PC-3 (cell line): ENCODE measurements around the gene ARHGEF39. TPM values are rescaled to one million over a fixed set of nuclear protein-coding genes. Genes with fewer than 3 reads are reported as not detected.
A peak's percentile ranks its signal among the peaks of the same experiment; 100 is the strongest.

Experiments
- ATAC-seq: fragments of 200-7000 bp; cut with Tn5 transposase; 2 replicates; pipeline ENCODE4 v1.9.1; 2020; ENCODE audit warnings: mild to moderate bottlenecking, moderate library complexity
- BruUV-seq: library from RNA; stranded (reverse); fragments of 400-500 nt; replicated peaks from 2 replicates; lab custom pipeline; 2021; lab: Mats Ljungman, UMichigan
- CTCF ChIA-PET: fragments of 300-600 bp; sonication (Branson Sonifier 250); formaldehyde crosslinking; loops from one replicate; lab custom pipeline; 2022; ENCODE audit warnings: antibody characterized with exemption; lab: Charles Lee
- POLR2A ChIA-PET: fragments of 300-600 bp; sonication (Branson Sonifier 250); formaldehyde crosslinking; loops from one replicate; lab custom pipeline; 2022; ENCODE audit warnings: antibody characterized with exemption; ENCODE audit not compliant: unreplicated experiment; lab: Charles Lee
- DNase-seq: peaks from one replicate; pipeline ENCODE4 v3.0.0-alpha.2; 2015
- H2AFZ ChIP-seq: fragments of 300-600 bp; sonication (generic); 2 replicates; pipeline ENCODE4 v1.6.0; 2016; ENCODE audit warnings: antibody characterized with exemption, low read length
- H3F3A ChIP-seq: fragments of 300-600 bp; sonication (generic); one replicate; pipeline ENCODE4 v1.6.0; 2017; ENCODE audit warnings: antibody characterized with exemption, low read length, control low read depth, mild to moderate bottlenecking; ENCODE audit not compliant: unreplicated experiment
- H3K27ac ChIP-seq: fragments of 300-600 bp; sonication (generic); 2 replicates; pipeline ENCODE4 v1.5.1; 2016; ENCODE audit warnings: mild to moderate bottlenecking, low read length
- H3K27me3 ChIP-seq: fragments of 300-600 bp; sonication (generic); 2 replicates; pipeline ENCODE4 v1.6.1; 2016; ENCODE audit warnings: low read length, mixed read lengths
- H3K36me3 ChIP-seq: fragments of 300-600 bp; sonication (generic); 2 replicates; pipeline ENCODE4 v1.6.1; 2016; ENCODE audit warnings: low read depth, mixed run types, low read length, mixed read lengths
- H3K4me1 ChIP-seq: fragments of 300-600 bp; sonication (generic); 2 replicates; pipeline ENCODE4 v1.5.1; 2016; ENCODE audit warnings: low read length; ENCODE audit not compliant: insufficient read depth
- H3K4me2 ChIP-seq: fragments of 300-600 bp; sonication (generic); 2 replicates; pipeline ENCODE4 v1.6.0; 2016; ENCODE audit warnings: low read length
- H3K4me3 ChIP-seq: fragments of 300-600 bp; sonication (generic); 2 replicates; pipeline ENCODE4 v1.5.1; 2016; ENCODE audit warnings: mild to moderate bottlenecking, low read length, mixed read lengths
- H3K79me2 ChIP-seq: fragments of 300-600 bp; sonication (generic); 2 replicates; pipeline ENCODE4 v1.6.1; 2017; ENCODE audit warnings: low read length, mixed read lengths
- H3K9ac ChIP-seq: fragments of 300-600 bp; sonication (generic); 2 replicates; pipeline ENCODE4 v1.6.0; 2016; ENCODE audit warnings: mild to moderate bottlenecking, low read length
- H3K9me2 ChIP-seq: fragments of 300-600 bp; sonication (generic); replicated peaks from 2 replicates; pipeline ENCODE4 v1.6.1; 2016; ENCODE audit warnings: mixed run types, low read length, mixed read lengths
- H3K9me3 ChIP-seq: fragments of 300-600 bp; sonication (generic); 2 replicates; pipeline ENCODE4 v1.6.1; 2016; ENCODE audit warnings: low read length, mixed read lengths
- H4K20me1 ChIP-seq: fragments of 300-600 bp; sonication (generic); 2 replicates; pipeline ENCODE4 v1.6.1; 2016; ENCODE audit warnings: low read length, mixed read lengths
- CTCF ChIP-seq: fragments of 300-600 bp; sonication (generic); conservative IDR thresholded peaks from 2 replicates; pipeline ENCODE4 v1.5.1; 2017; ENCODE audit warnings: antibody characterized with exemption, low read depth, mild to moderate bottlenecking, low read length
- EZH2 ChIP-seq: fragments of 300-600 bp; sonication (generic); IDR thresholded peaks from one replicate; pipeline ENCODE4 v1.6.1; 2017; ENCODE audit warnings: antibody characterized with exemption, mild to moderate bottlenecking, low read length; ENCODE audit not compliant: unreplicated experiment
- EZH2phosphoT487 ChIP-seq: fragments of 300-600 bp; sonication (generic); IDR thresholded peaks from 2 replicates; pipeline ENCODE4 v1.6.1; 2018; ENCODE audit warnings: mild to moderate bottlenecking, antibody characterized with exemption, low read length, borderline replicate concordance
- intact Hi-C: fragments of 100-400 bp; cut with micrococcal nuclease; formaldehyde crosslinking; loops from 2 replicates; pipeline ENCODE4 v1.9.0; 2023
- total RNA-seq: library from RNA; depleted of rRNA; stranded (reverse); fragments of >200 nt; gene quantifications from 2 replicates; pipeline ENCODE4 v1.2.3, GENCODE V29; 2014

ARHGEF39 gene
- total RNA-seq, 1 experiment from 2014 or later: 2.6 TPM

DNA sequence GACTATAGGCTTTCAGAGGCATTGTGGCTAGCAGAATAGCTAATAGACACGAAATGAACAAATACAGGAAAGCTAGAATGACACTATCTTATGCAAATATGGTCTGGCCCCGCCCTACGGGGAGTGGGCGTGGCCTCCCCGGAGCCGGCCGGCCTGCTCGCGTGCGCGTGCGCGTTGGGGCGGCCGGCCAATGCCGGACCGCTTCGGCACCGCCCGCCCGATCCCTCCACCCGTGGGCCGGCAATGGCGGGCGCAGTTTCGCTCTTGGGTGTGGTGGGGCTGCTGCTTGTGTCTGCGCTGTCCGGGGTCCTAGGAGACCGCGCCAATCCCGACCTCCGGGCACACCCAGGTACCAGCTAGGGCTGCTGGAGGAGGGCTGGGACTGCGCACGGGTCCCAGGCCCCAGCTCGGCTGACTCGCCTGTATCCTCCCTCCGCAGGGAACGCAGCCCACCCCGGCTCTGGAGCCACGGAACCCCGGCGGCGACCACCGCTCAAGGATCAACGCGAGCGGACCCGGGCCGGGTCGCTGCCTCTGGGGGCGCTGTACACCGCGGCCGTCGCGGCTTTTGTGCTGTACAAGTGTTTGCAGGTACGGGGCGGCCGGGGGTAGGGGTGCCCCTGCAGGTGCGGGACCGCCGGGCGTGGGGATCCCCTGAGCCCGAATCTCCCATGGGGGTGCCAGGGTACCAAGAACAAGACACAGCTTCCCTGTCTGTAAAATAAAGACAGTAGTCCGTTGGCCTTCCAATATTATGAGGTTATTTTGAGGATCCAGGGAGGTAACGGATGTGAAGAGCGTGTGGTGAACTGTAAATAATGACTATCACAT lies 6.6 kb downstream of the ARHGEF39 start, which contains the start of gene CCDC107:
TSS of gene CCDC107 (plus strand) at position 156 of the 831 bp plus-strand sequence. CDS start at position 244, 88 bp downstream.
- intact Hi-C loops: loop anchor here (2.0 to 10.0 kb wide), 3 partner anchors 39 to 136 kb away; partner anchors contain the start of gene NPR2
- H3K27me3 ChIP-seq: no peaks in the 10 kb centered on the region
- peaks cover 29% of the 10 kb centered on the region for H3K79me2 ChIP-seq
- BruUV-seq: no TSS peak
- H3K9me3 ChIP-seq: no peaks in the 10 kb centered on the region
- no peaks in the 10 kb centered on the region for H4K20me1 ChIP-seq
- peak within 1 kb of the TSS; percentile 96 for H3K4me3 ChIP-seq
- DNase-seq (peak; percentile 81), ATAC-seq (peak; percentile 60)
- peaks cover 7% of the 10 kb centered on the region for H3F3A ChIP-seq
- H3K9ac ChIP-seq: peak within 1 kb of the TSS; percentile 97
- peaks cover 20% of the 10 kb centered on the region for H3K36me3 ChIP-seq
- peak within 1 kb of the TSS; percentile 98 for H3K4me2 ChIP-seq
- H2AFZ ChIP-seq: peak within 1 kb of the TSS; percentile 89
- peaks cover 27% of the 10 kb centered on the region for H3K4me1 ChIP-seq
- peak; percentile 57 for TF ChIP-seq CTCF
- TF ChIP-seq EZH2: no peak
- no peaks in the 10 kb centered on the region for H3K9me2 ChIP-seq
- ChIA-PET POLR2A (interaction anchor here (0.6 to 0.8 kb wide), 3 partner anchors 54 to 244 kb away, joined by 3 to 4 read pairs (median 3); no protein-coding TSS in a partner anchor), CTCF (interaction anchor here (0.6 to 1.1 kb wide), 2 partner anchors 52 to 69 kb away, joined by 3 read pairs; no protein-coding TSS in a partner anchor)
- peak within 1 kb of the TSS; percentile 98 for H3K27ac ChIP-seq

DNA sequence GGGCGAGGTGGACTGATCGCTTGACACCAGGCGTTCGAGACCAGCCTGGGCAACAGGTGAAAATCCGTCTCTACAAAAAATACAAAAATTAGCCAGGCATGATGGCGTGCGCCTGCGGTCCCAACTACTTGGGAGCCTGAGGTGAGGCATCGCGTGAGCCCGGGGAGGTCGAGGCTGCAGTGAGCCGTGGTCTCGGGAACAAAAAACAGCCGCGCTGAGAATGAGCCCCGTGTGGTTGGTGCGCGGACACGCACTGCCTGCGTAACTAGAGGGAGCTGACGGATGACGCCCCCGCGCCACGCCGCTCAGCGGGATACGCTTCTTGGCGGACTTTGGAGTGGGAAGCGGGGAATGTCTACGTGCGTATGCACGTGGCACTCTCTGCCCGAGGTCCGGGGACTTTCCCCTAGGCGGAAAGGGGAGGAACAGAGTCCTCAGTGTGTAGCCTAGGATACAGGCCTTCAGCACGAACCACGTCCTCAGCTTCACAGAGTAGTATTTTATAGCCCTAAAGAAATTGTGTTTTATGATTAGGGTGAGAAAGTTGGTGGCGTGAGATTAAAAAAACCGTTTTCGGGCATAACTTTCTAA lies 7.4 kb downstream of the ARHGEF39 start, which contains the start of gene RMRP:
TSS of gene RMRP (minus strand) at position 474 of the 591 bp plus-strand sequence.
- Histone ChIP-seq H3K4me1 (peaks cover 29% of the 10 kb centered on the region), H3K27ac (peak within 1 kb of the TSS; percentile 98), H3F3A (peaks cover 7% of the 10 kb centered on the region), H3K36me3 (peaks cover 20% of the 10 kb centered on the region), H3K9me2 (no peaks in the 10 kb centered on the region), H3K4me3 (peak within 1 kb of the TSS; percentile 96), H3K9me3 (no peaks in the 10 kb centered on the region), H3K79me2 (peaks cover 29% of the 10 kb centered on the region), H2AFZ (peak within 1 kb of the TSS; percentile 89), H3K9ac (peak within 1 kb of the TSS; percentile 97), H4K20me1 (no peaks in the 10 kb centered on the region), H3K4me2 (peak within 1 kb of the TSS; percentile 98), H3K27me3 (no peaks in the 10 kb centered on the region)
- CTCF ChIA-PET: interaction anchor here (0.6 to 1.1 kb wide), 2 partner anchors 53 to 70 kb away, joined by 3 read pairs; no protein-coding TSS in a partner anchor
- ATAC-seq (peak; percentile 88), DNase-seq (peak; percentile 96)
- POLR2A ChIA-PET: interaction anchor here (0.6 to 0.8 kb wide), 3 partner anchors 54 to 115 kb away, joined by 3 to 12 read pairs (median 4); no protein-coding TSS in a partner anchor
- intact Hi-C loops: loop anchor here (2.0 to 10.0 kb wide), 3 partner anchors 40 to 137 kb away; partner anchors contain the start of gene NPR2
- TF ChIP-seq EZH2: no peak
- BruUV-seq: no TSS peak

DNA sequence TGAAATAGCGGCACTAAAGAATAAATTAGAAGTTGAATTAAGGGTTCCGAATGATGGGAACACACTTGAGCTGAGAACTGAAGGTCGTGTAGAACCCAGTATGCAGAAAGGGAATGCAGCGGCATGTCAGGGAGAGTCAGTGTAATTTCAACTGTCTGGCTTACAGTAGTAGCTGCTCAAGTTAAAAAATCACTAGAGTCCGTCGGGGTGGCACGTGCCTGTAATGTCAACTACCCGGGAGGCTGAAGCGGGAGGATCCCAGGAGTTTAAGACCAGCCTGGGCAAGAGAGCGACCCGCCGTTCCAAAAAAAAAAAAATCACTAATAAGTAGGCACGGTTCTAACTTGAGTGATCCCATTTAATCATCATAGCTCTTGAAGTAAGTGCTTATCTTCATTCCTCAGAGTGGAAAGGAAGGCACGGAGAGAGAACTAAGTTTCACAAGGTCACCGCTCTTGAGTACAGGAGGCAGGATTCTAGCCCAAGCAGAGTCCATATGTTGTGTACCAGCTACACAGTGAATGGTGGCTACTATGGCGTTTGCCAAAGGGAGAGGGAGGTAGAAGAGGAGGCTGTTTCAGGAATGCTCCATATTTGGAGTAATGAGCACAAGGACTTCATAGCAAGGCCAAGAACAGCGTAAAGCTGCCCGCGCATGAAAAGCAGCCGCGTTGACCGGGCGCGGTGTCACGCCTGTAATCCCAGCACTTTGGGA lies 8.0 kb downstream of the ARHGEF39 start:
- CTCF ChIA-PET: no interaction called here
- intact Hi-C loops: loop anchor here (5.0 to 10.0 kb wide), 2 partner anchors 40 to 138 kb away; partner anchors contain the start of gene NPR2
- peak overlapping the region; percentile 98 for H3K4me2 ChIP-seq
- H3K4me1 ChIP-seq: peaks cover 35% of the 10 kb centered on the region
- H3K79me2 ChIP-seq: peaks cover 28% of the 10 kb centered on the region
- H2AFZ ChIP-seq: peak overlapping the region; percentile 83
- H3K36me3 ChIP-seq: peaks cover 19% of the 10 kb centered on the region
- H3K9me3 ChIP-seq: no peaks in the 10 kb centered on the region
- H3F3A ChIP-seq: peaks cover 7% of the 10 kb centered on the region
- H3K9me2 ChIP-seq: no peaks in the 10 kb centered on the region
- peak overlapping the region; percentile 97 for H3K9ac ChIP-seq
- H3K27ac ChIP-seq: peak overlapping the region; percentile 98
- no peak for DNase-seq
- POLR2A ChIA-PET: interaction anchor here (0.6 kb wide), 2 partner anchors 114 to 116 kb away, joined by 3 to 12 read pairs; no protein-coding TSS in a partner anchor
- no peak for TF ChIP-seq EZH2
- no peak for TF ChIP-seq CTCF
- no peak for TF ChIP-seq EZH2phosphoT487
- H3K4me3 ChIP-seq: peak overlapping the region; percentile 54
- H3K27me3 ChIP-seq: no peaks in the 10 kb centered on the region
- no TSS peak for BruUV-seq
- H4K20me1 ChIP-seq: no peaks in the 10 kb centered on the region
- no peak for ATAC-seq
